H1 (cell line): ENCODE results near the gene CCT6A. TPM values are rescaled to one million over a fixed set of nuclear protein-coding genes. Genes with fewer than 3 reads are reported as not detected.

Experiments
- ATF3 ChIP-seq: IDR thresholded peaks from 2 replicates; pipeline ENCODE4 v1.6.1; 2011; ENCODE audit warnings: low read depth, mild to moderate bottlenecking, low read length; ENCODE audit not compliant: insufficient read depth
- BACH1 ChIP-seq: IDR thresholded peaks from 2 replicates; pipeline ENCODE4 v1.6.1; 2012; ENCODE audit warnings: low read length, improper control_type of control experiment
- CHD7 ChIP-seq: fragments of 300-600 bp; sonication (generic); IDR thresholded peaks from 2 replicates; pipeline ENCODE4 v1.7.1; 2012; ENCODE audit warnings: low read length, moderate library complexity, mild to moderate bottlenecking, inconsistent platforms; ENCODE audit not compliant: insufficient replicate concordance
- CREB1 ChIP-seq: IDR thresholded peaks from 2 replicates; pipeline ENCODE4 v1.6.1; 2012; ENCODE audit warnings: inconsistent platforms
- RXRA ChIP-seq: IDR thresholded peaks from 2 replicates; pipeline ENCODE4 v1.6.1; 2011; ENCODE audit warnings: low read depth, mild to moderate bottlenecking, low read length, moderate library complexity; ENCODE audit not compliant: insufficient read depth
- SP2 ChIP-seq: IDR thresholded peaks from 2 replicates; pipeline ENCODE4 v1.6.1; 2012; ENCODE audit warnings: mild to moderate bottlenecking, low read length, inconsistent platforms
- polyA plus RNA-seq, 7 experiments: library from polyadenylated mRNA; depleted of rRNA in 3 of 7; stranded (reverse) in 5 of 7; unstranded in 2 of 7; fragments of >200 nt in 5 of 7; fragments of 200-250 nt in 2 of 7; gene quantifications; 1 replicate in 5 of 7; 2 replicates in 1 of 7; 4 replicates in 1 of 7; pipeline versions ENCODE4 v1.2.1 to v1.2.3, GENCODE V29; 2011 to 2013; ENCODE audit warnings: missing spikeins in 2 of 7, mixed read lengths in 2 of 7
- total RNA-seq: library from RNA; stranded (reverse); fragmentation: NEBNext Ultra II Directional; extraction: Animal tissue kit (Norgen Biotek cat#: 25700); gene quantifications from 2 replicates; pipeline ENCODE4 v1.2.1, GENCODE V29; 2021

CCT6A gene
- total and polyA plus RNA-seq, 2 of the 8 experiments (the other 6 are each of a cell fraction or from before 2014, with no cell fraction given) = 201 to 272 TPM

- TF ChIP-seq SP2 (no peak), ATF3 (0 out of 2 replicates have a peak, but pooled peaks have one; percentile 40), RXRA (no peak), BACH1 (no peak), CREB1 (no peak), CHD7 (no peak)
Measured at GRCh38 chr7:56033671-56034432, 17.7 kb upstream of the CCT6A start (continued).
